Measurements from ENCODE around the gene PCGF1.

PCGF1 gene

DNA sequence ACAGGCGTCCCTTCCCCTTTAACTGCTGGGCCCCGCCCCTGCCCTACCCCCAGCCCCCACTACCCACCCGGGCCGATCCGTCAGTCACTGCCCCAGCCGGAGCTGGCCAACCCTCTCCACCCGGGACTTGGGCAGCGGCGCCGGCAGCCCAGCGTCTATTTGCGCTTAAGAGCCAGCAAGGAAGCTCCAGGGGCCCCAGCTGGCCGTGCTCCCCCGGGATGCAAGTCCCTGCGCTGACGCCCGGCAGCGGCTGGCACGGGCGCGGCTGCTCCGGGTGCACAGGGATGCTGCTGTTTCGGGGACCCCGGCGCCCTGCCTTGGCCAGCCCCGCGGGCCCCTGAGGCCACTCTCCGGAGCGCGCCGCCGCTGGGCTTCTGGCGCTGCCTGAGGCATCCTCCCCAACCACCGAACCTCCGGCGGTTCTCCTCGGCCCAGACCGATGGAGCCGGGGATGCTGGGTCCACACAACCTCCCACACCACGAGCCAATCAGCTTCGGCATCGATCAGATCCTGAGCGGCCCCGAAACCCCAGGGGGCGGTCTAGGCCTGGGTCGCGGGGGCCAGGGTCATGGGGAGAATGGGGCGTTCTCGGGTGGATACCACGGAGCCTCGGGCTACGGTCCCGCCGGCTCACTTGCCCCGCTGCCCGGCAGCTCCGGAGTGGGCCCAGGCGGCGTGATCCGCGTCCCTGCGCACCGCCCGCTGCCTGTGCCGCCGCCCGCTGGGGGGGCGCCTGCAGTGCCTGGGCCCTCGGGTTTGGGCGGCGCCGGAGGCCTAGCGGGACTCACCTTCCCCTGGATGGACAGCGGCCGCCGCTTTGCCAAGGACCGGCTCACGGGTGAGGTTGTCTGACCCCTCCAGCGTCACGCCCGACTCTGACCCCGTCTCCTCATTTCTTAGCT is 7.1 kb upstream of the PCGF1 start, which contains the start of gene TLX2:
Gene TLX2 (plus strand): TSS at position 83 of the 903 bp plus-strand sequence. CDS start 357 bp downstream, at position 440.
- H3K4me3 ChIP-seq (ENCODE audit: low read depth, low read length) = no peak within 1 kb of the TSS

GRCh38 chr2:74513605-74514367 is 6.3 kb upstream of the PCGF1 start:
- TF ChIP-seq, protein P1, sequence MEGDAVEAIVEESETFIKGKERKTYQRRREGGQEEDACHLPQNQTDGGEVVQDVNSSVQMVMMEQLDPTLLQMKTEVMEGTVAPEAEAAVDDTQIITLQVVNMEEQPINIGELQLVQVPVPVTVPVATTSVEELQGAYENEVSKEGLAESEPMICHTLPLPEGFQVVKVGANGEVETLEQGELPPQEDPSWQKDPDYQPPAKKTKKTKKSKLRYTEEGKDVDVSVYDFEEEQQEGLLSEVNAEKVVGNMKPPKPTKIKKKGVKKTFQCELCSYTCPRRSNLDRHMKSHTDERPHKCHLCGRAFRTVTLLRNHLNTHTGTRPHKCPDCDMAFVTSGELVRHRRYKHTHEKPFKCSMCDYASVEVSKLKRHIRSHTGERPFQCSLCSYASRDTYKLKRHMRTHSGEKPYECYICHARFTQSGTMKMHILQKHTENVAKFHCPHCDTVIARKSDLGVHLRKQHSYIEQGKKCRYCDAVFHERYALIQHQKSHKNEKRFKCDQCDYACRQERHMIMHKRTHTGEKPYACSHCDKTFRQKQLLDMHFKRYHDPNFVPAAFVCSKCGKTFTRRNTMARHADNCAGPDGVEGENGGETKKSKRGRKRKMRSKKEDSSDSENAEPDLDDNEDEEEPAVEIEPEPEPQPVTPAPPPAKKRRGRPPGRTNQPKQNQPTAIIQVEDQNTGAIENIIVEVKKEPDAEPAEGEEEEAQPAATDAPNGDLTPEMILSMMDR (IDR thresholded peaks at IDR 0.05; ENCODE audit: low read depth, low read length) = no peak
- no peak overlapping the region for H3K4me3 ChIP-seq (ENCODE audit: low read depth, low read length)

More for the DNA sequence above, 7.1 kb upstream of the PCGF1 start, which contains the start of gene TLX2:
- TF ChIP-seq, protein P1 (IDR thresholded peaks at IDR 0.05; ENCODE audit: low read depth, low read length) = no peak

GRCh38 chr2:74512744-74513604 is 5.5 kb upstream of the PCGF1 start:
- TF ChIP-seq, protein P1 (IDR thresholded peaks at IDR 0.05; ENCODE audit: low read depth, low read length) = no peak
- H3K4me3 ChIP-seq (ENCODE audit: low read depth, low read length) = no peak overlapping the region

GRCh38 chr2:74511104-74511989 is 3.9 kb upstream of the PCGF1 start:
- TF ChIP-seq, protein P1 (IDR thresholded peaks at IDR 0.05; ENCODE audit: low read depth, low read length) = no peak
- H3K4me3 ChIP-seq (ENCODE audit: low read depth, low read length) = no peak overlapping the region

GRCh38 chr2:74510272-74510671 is 2.8 kb upstream of the PCGF1 start:
- no peak overlapping the region for H3K4me3 ChIP-seq (ENCODE audit: low read depth, low read length)
- TF ChIP-seq, protein P1 (IDR thresholded peaks at IDR 0.05; ENCODE audit: low read depth, low read length) = no peak

DNA sequence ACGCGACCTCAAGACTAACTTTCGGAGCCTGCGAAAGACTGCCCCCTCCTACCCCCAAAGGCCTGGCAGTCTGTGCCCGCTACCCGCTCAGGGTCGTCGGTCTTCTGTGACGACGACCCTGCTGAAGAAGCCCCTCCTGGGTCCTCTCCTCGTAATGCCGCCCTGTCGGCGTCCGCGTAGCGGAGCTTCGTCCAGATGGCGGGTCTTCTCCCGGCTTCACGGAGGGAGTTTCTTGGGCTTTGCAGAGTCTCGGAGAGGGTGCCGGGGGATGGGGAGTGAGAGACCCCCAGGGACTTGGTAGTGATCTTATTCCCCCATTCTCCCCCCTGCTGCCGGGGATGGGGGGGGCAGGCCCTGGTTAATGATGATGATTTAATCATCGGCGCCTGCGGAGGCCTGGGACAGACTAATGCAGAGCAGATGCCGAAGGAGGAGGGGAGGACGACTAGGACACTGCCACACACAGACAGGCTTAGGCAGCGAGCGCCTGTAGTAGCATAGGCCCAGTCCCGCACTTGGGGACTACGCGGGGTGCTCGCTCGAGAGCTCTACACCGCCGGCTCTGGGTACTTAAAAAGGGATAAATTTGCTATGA is 528 bp upstream of the PCGF1 start:
- TF ChIP-seq, protein P1 (IDR thresholded peaks at IDR 0.05; ENCODE audit: low read depth, low read length) = no peak
- H3K4me3 ChIP-seq (ENCODE audit: low read depth, low read length) = peak overlapping the region; percentile 87
